Stimulated activated naive CD8-positive, alpha-beta T cell treated with anti-CD3 and anti-CD28 coated beads, Interleukin-15, Interleukin-2, amounts not matched to agents 100 U/mL and 50 U/mL, for 24 hours (primary cell): ENCODE results near the gene DBNDD2.

Experiments used
- ATAC-seq: fragments of 150-1000 bp; cut with Tn5 transposase; one replicate; pipeline ENCODE4 v1.10.0; 2021
- DNase-seq: peaks from one replicate; pipeline ENCODE4 v3.0.0; 2021

The DBNDD2 gene

DNA sequence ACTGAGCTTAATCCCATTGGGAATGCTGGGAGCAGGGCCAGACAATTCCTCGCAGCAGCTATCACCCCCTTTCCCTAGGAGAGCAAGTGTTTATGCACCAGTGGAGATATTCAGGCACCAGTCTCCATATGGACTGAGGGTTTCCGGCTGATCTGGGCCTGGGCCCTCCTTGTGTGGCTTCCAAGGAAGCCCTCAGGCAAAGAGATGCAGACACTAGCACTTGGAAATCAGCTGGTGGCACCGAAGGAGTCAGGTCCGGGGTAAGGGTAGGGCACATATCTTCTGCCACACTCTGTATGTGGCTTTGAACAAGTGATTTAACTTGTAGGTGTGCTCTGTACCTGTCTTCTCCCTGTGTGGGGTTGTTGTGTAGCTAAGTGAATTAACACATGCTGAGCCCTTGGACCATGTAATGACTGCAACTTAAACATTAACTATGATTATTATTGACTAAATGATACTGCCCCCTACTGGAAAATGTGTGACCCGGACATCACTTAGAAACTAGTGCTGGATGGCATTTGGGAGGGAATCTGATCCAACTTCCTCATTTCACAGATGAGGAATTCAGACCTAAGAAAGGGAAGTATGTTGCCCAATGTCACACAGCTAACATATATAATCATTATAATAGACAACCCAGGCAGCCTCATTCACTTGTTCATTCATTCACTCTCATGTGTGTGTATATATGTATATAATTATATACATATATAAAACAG, 42.2 kb downstream of the DBNDD2 start:
- ATAC-seq (peak; percentile 41), DNase-seq (no peak)

GRCh38 chr20:45452238-45452637, 44.1 kb downstream of the DBNDD2 start:
- no peak for DNase-seq
- peak; percentile 26 for ATAC-seq

DNA sequence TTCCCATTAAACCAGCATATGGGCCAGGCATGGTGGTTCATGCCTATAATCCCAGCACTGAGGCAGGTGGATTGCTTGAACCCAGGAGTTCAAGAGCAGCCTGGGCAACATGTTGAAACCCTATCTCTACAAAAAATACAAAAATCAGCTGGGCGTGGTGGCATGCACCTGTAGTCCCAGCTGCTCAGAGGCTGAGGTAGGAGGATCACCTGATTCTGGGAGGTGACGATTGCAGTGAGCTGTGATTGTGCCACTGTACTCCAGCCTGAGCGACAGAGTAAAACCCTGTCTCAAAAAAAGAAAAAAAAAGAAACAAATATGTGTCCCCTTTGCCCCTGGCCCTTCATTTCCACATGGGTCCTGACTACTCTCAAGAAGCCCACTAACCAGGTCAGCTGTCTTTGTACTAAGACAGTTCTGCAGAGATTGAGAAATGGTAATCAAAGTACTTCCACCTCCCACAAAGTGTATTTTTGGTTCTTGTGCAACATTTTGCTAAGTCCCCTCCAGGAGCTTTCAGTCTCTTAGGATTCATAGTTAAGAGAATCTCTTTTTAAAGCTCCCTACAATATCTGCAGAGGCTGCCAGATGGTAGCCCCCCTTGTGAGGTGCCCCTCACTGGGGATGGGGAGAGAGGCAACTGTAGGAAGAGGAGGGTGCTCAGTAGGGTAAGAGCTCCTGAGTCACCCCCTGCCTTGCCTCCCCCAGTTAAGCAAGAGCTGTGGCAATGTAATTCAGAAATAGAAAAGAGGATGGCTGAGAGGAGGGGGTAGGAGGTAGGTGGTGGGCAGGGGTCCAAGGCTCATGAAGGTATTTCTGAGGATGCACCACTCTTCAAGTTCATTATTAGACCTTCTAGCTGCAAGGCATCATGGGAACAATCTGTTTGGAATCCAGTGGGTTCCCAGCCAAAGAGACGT, 44.9 kb downstream of the DBNDD2 start:
- ATAC-seq (no peak), DNase-seq (no peak)

DNA sequence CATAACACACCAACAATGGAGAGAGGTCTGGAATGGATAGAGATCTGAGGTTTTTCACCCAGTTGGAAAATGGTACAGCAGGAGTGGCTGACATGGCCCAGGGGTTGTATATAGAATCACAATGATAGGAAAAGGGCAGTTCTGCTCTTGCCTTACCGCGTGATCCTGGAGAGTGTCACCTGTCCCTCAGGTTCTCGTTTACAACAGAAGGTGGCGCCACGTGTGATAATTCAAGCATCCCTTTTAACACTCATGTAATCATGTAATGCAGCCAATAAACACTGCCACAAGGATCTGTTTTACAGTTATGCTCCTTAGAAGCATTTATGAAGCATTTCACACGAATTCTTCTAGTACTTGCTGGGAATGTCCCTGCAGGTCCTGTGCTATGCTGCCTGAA, 48.5 kb downstream of the DBNDD2 start:
- ATAC-seq (peak; percentile 47), DNase-seq (peak; percentile 55)

DNA sequence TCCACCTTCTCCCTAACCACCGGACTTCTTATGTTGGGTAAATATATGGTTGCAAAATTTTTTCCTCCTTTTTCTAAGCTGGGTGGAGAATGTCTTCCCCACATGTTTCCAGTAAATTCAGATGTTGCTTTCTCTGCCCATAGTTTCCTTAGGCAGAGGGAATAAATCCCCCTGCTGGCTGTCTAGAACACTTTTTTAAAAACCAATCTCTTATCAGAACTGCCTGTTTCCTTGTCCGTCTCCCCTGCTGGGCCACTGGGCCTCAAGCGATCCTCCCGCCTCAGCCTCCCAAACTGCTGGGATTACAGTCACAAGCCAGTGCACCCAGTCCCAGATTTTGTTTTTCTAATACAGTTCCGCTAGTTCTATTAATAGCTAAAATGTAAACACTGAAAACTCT, 51.5 kb downstream of the DBNDD2 start:
- ATAC-seq: no peak
- no peak for DNase-seq
